ENCODE measurements around the gene TAS1R2. TPM values are rescaled to one million over a fixed set of nuclear protein-coding genes. Genes with fewer than 3 reads are reported as not detected.

Gene TAS1R2
- total and polyA plus RNA-seq, 2 experiments from 2014 or later = not detected

GRCh38 chr1:18807334-18808063 is 52.0 kb downstream of the TAS1R2 start:
- Histone ChIP-seq H3K9me2 (ENCODE audit: insufficient read depth) (no peaks in the 10 kb centered on the region), H3K27me3 (ENCODE audit: insufficient read depth) (no peaks in the 10 kb centered on the region), H3K4me2 (no peak overlapping the region), H3K4me1 (ENCODE audit: insufficient read depth) (no peaks in the 10 kb centered on the region), H3F3A (replicated peaks; ENCODE audit: low read depth) (no peaks in the 10 kb centered on the region), H3K79me2 (replicated peaks; ENCODE audit: insufficient read depth) (no peaks in the 10 kb centered on the region), H3K27ac (ENCODE audit: low read depth) (no peak overlapping the region), H3K4me3 (no peak overlapping the region), H4K20me1 (replicated peaks; ENCODE audit: insufficient read depth) (no peaks in the 10 kb centered on the region), H3K36me3 (ENCODE audit: insufficient read depth) (no peaks in the 10 kb centered on the region), H2AFZ (no peak overlapping the region)
- no peak overlapping the region for H3K27ac Mint-ChIP-seq
- no peak overlapping the region for H3K4me3 Mint-ChIP-seq
- no peak for DNase-seq (ENCODE audit: low spot score)
- TF ChIP-seq NANOG (IDR thresholded peaks at IDR 0.05; ENCODE audit: borderline replicate concordance) = no peak
- no peak for TF ChIP-seq ETS1 (IDR thresholded peaks at IDR 0.05)
- TF ChIP-seq JUNB (IDR thresholded peaks at IDR 0.05; ENCODE audit: unreplicated experiment) = no peak
- TF ChIP-seq REST (IDR thresholded peaks at IDR 0.05; ENCODE audit: unreplicated experiment) = no peak
- TF ChIP-seq POLR2AphosphoS5 (IDR thresholded peaks at IDR 0.05; ENCODE audit: low read depth) = no peak
- TF ChIP-seq ZNF462 (CRISPR knock-in tag; IDR thresholded peaks at IDR 0.05) = no peak
- no peak for TF ChIP-seq CREB1 (CRISPR knock-in tag; IDR thresholded peaks at IDR 0.05; ENCODE audit: low read depth)
- no peak for TF ChIP-seq EZH2 (IDR thresholded peaks at IDR 0.05; ENCODE audit: low read depth, unreplicated experiment)
- no peak for TF ChIP-seq ZNF114 (CRISPR knock-in tag; IDR thresholded peaks at IDR 0.05)
- TF ChIP-seq STAT1 (IDR thresholded peaks at IDR 0.05; ENCODE audit: unreplicated experiment) = no peak
- TF ChIP-seq EZH2phosphoT487 (IDR thresholded peaks at IDR 0.05; ENCODE audit: unreplicated experiment) = no peak
- TF ChIP-seq CTCF (conservative IDR thresholded peaks at IDR 0.05; ENCODE audit: low read depth in 2 of 2) = no peak
- no peak for TF ChIP-seq ZNF331 (CRISPR knock-in tag; IDR thresholded peaks at IDR 0.05; ENCODE audit: low read depth)
- ATAC-seq = no peak
- peaks cover 3% of the 10 kb centered on the region; the same call in 1 of the 3 replicates for H3K4me1 Mint-ChIP-seq
- no peaks in the 10 kb centered on the region for H3K9me3 Mint-ChIP-seq
- peaks cover 14% of the 10 kb centered on the region for H3K27me3 Mint-ChIP-seq (ENCODE audit: insufficient read depth, low read depth, poor library complexity)
- H3K36me3 Mint-ChIP-seq (ENCODE audit: low read depth) = no peaks in the 10 kb centered on the region

All from GM23338 (cell line).